ENCODE measurements around the gene TUBAL3. TPM values are rescaled to one million over a fixed set of nuclear protein-coding genes. Genes with fewer than 3 reads are reported as not detected.

The TUBAL3 gene
- polyA plus RNA-seq, 1 of the 3 experiments (the other 2 are of a cell fraction) = not detected

- H3K9ac ChIP-seq = no peak overlapping the region
- H3K4me1 ChIP-seq (ENCODE audit: control insufficient read depth in 1 of 2, insufficient read depth in 2 of 2, low read depth in 1 of 2, low read length in 1 of 2) = no peaks in the 10 kb centered on the region
- H3K27ac ChIP-seq (ENCODE audit: low read depth in 2 of 2, low read length in 1 of 2) = no peak overlapping the region
- H3K27me3 ChIP-seq (ENCODE audit: insufficient read depth) = no peaks in the 10 kb centered on the region; the same call in 1 of the 2 replicates
- no peaks in the 10 kb centered on the region for H4K20me1 ChIP-seq (ENCODE audit: insufficient read depth)
- H3K9me2 ChIP-seq = no peaks in the 10 kb centered on the region
- CTCF ChIA-PET = no interaction called here
- H3K9me3 ChIP-seq = no peaks in the 10 kb centered on the region
- no peak overlapping the region for H3K4me3 ChIP-seq (ENCODE audit: low read depth in 2 of 2, low read length in 1 of 2)
- H3F3A ChIP-seq (replicated peaks; ENCODE audit: insufficient read depth) = no peaks in the 10 kb centered on the region
- H3K79me2 ChIP-seq (ENCODE audit: insufficient read depth) = no peaks in the 10 kb centered on the region
- no peak overlapping the region for H2AFZ ChIP-seq (ENCODE audit: low read depth)
- no peak for DNase-seq
- no peak overlapping the region for H3K4me2 ChIP-seq
- no peaks in the 10 kb centered on the region for H3K36me3 ChIP-seq (replicated peaks in 1 of 2; ENCODE audit: control insufficient read depth in 1 of 2, insufficient read depth in 2 of 2, low read length in 1 of 2)
- POLR2A ChIA-PET = no interaction called here
- TF ChIP-seq FOXJ3 (CRISPR knock-in tag; IDR thresholded peaks at IDR 0.05) (no peak), TEAD4 (IDR thresholded peaks at IDR 0.05; ENCODE audit: borderline replicate concordance, insufficient read depth) (no peak), YY1 (IDR thresholded peaks at IDR 0.05; ENCODE audit: low read depth) (no peak), FOXM1 (IDR thresholded peaks at IDR 0.05; ENCODE audit: low read depth) (no peak), RAD21 (IDR thresholded peaks at IDR 0.05; ENCODE audit: low read length) (no peak), ELF1 (IDR thresholded peaks at IDR 0.05) (no peak), EP300 (IDR thresholded peaks at IDR 0.05; ENCODE audit: borderline replicate concordance in 1 of 2, low read depth in 1 of 2, low read length in 1 of 2) (no peak)
- TF ChIP-seq, protein P1, sequence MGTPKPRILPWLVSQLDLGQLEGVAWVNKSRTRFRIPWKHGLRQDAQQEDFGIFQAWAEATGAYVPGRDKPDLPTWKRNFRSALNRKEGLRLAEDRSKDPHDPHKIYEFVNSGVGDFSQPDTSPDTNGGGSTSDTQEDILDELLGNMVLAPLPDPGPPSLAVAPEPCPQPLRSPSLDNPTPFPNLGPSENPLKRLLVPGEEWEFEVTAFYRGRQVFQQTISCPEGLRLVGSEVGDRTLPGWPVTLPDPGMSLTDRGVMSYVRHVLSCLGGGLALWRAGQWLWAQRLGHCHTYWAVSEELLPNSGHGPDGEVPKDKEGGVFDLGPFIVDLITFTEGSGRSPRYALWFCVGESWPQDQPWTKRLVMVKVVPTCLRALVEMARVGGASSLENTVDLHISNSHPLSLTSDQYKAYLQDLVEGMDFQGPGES (IDR thresholded peaks at IDR 0.05; ENCODE audit: low read depth, low read length) = no peak
- 20% methylated on average over 4 of the region's 4 CpGs for WGBS (ENCODE audit: low lambda C conversion rate)
These were observed 57.7 kb downstream of the TUBAL3 start for GRCh38 chr10:5346881-5347280.

DNA sequence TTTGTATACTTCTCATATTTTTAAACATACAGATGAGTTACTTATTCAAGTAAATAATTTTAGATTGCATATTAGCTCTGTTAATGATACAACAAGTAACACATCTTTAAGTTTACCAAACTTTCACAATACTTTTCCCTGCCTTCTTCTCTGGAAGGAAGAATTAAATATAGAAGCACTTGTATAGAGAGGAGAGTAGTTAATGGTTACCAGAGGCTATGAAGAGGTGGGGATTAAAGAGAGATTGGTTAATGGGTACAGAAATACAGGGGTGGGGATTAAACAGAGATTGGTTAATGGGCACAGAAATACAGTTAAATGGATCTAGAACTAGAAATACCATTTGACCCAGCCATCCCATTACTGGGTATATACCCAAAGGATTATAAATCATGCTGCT is 59.9 kb downstream of the TUBAL3 start:
- no peak overlapping the region for H2AFZ ChIP-seq (ENCODE audit: low read depth)
- no peak for DNase-seq
- no peaks in the 10 kb centered on the region; the same call in 1 of the 2 replicates for H3K27me3 ChIP-seq (ENCODE audit: insufficient read depth)
- no peaks in the 10 kb centered on the region for H3K4me1 ChIP-seq (ENCODE audit: control insufficient read depth in 1 of 2, insufficient read depth in 2 of 2, low read depth in 1 of 2, low read length in 1 of 2)
- H3K27ac ChIP-seq (ENCODE audit: low read depth in 2 of 2, low read length in 1 of 2) = no peak overlapping the region
- H3K9me2 ChIP-seq = no peaks in the 10 kb centered on the region
- H3K79me2 ChIP-seq (ENCODE audit: insufficient read depth) = no peaks in the 10 kb centered on the region
- no peaks in the 10 kb centered on the region for H4K20me1 ChIP-seq (ENCODE audit: insufficient read depth)
- TF ChIP-seq RCOR1 (IDR thresholded peaks at IDR 0.05; ENCODE audit: low read length) (no peak), TCF12 (IDR thresholded peaks at IDR 0.05) (no peak), CHD2 (IDR thresholded peaks at IDR 0.05; ENCODE audit: low read length, partially characterized antibody) (no peak), TAF1 (IDR thresholded peaks at IDR 0.05; ENCODE audit: borderline replicate concordance, low read depth, low read length) (no peak)
- no peak overlapping the region for H3K4me2 ChIP-seq
- no peaks in the 10 kb centered on the region for H3F3A ChIP-seq (replicated peaks; ENCODE audit: insufficient read depth)
- H3K9me3 ChIP-seq = no peaks in the 10 kb centered on the region
- no peak overlapping the region for H3K9ac ChIP-seq
- H3K36me3 ChIP-seq (replicated peaks in 1 of 2; ENCODE audit: control insufficient read depth in 1 of 2, insufficient read depth in 2 of 2, low read length in 1 of 2) = no peaks in the 10 kb centered on the region
- POLR2A ChIA-PET = no interaction called here
- no peak overlapping the region for H3K4me3 ChIP-seq (ENCODE audit: low read depth in 2 of 2, low read length in 1 of 2)
- CTCF ChIA-PET = no interaction called here

DNA sequence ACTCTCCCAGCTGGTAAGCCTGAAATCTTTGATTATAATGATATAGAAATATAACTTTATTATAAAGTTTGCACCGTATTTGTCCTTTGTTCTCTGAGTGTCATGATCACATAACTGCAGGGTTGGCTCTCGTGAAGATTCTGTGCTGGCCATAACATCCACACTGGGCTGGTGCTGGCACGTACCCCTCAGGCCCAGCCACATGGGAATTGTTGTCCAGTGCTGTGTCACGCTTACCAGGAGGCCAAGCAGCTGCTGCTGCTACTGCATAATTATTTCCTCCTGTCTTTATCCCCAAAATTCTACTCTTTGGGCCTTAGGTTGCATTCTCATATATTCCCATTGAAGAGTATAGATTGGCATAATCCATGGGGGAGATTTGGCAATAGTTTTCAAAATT is 60.6 kb downstream of the TUBAL3 start:
- H3K79me2 ChIP-seq (ENCODE audit: insufficient read depth) = no peaks in the 10 kb centered on the region
- ChIA-PET CTCF (interaction anchor here (0.8 kb wide), 1 partner anchor 494 kb away, joined by 3 read pairs; no protein-coding TSS in a partner anchor), POLR2A (no interaction called here)
- H3K27me3 ChIP-seq (ENCODE audit: insufficient read depth) = no peaks in the 10 kb centered on the region; the same call in 1 of the 2 replicates
- no peak for DNase-seq
- no peaks in the 10 kb centered on the region for H4K20me1 ChIP-seq (ENCODE audit: insufficient read depth)
- H2AFZ ChIP-seq (ENCODE audit: low read depth) = no peak overlapping the region
- 21% methylated on average over 4 of the region's 4 CpGs for WGBS (ENCODE audit: low lambda C conversion rate)
- TF ChIP-seq FOXJ3 (CRISPR knock-in tag; IDR thresholded peaks at IDR 0.05) = no peak
- no peak for TF ChIP-seq EZH2phosphoT487 (IDR thresholded peaks at IDR 0.05; ENCODE audit: borderline replicate concordance, low read depth)
- TF ChIP-seq REST (IDR thresholded peaks at IDR 0.05; ENCODE audit: low read depth, low read length) = no peak
- H3K27ac ChIP-seq (ENCODE audit: low read depth in 2 of 2, low read length in 1 of 2) = no peak overlapping the region
- no peaks in the 10 kb centered on the region for H3K9me2 ChIP-seq
- H3K4me1 ChIP-seq (ENCODE audit: control insufficient read depth in 1 of 2, insufficient read depth in 2 of 2, low read depth in 1 of 2, low read length in 1 of 2) = no peaks in the 10 kb centered on the region
- H3K9ac ChIP-seq = no peak overlapping the region
- no peak overlapping the region for H3K4me3 ChIP-seq (ENCODE audit: low read depth in 2 of 2, low read length in 1 of 2)
- H3K9me3 ChIP-seq = no peaks in the 10 kb centered on the region
- no peaks in the 10 kb centered on the region for H3F3A ChIP-seq (replicated peaks; ENCODE audit: insufficient read depth)
- no peak overlapping the region for H3K4me2 ChIP-seq
- no peaks in the 10 kb centered on the region for H3K36me3 ChIP-seq (replicated peaks in 1 of 2; ENCODE audit: control insufficient read depth in 1 of 2, insufficient read depth in 2 of 2, low read length in 1 of 2)

Measured in SK-N-SH (cell line).